HS-27A (cell line): ENCODE measurements around the gene GJB2.

Experiments used
- DNase-seq: peaks from one replicate; pipeline ENCODE4 v3.0.0-alpha.2; 2012; ENCODE audit warnings: low read depth, missing footprints

The GJB2 gene

DNA sequence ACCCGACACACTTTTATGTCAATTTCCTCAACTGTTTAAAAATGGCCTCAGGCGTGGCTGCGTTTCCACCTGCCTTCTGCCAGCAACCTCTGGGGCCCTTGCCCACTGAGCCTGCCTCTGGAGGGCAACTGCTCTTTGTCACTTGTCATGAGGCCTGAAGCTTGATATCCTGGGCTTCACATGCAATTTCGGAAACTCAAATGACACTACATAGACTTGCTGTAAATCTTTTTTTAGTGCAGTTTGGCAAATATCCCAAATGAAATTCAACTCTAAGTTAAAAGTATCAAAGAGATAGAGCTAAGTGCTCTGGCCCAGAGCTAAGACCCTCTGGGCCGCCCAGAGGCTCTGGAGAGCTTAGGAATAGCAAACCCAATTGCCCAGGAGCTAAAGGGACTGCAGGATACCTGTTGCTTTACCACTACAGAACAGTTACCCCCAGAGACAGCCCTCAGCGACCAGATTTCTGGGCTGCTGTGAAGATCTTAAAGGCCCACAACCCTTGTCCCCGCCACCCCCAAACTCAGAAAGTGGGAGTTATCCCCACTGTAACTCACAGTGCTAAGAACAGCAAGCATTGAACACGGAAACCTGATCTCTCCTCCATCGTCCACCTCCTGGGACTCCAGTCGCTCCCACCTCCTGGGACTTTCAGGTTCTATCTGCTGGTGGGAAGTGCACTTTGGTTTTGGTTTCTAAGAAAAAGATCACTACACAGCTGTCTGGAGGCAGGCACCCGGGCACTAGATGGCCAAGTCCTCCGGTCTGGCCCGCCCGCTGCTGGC lies 51.3 kb downstream of the GJB2 start:
- DNase-seq = no peak

DNA sequence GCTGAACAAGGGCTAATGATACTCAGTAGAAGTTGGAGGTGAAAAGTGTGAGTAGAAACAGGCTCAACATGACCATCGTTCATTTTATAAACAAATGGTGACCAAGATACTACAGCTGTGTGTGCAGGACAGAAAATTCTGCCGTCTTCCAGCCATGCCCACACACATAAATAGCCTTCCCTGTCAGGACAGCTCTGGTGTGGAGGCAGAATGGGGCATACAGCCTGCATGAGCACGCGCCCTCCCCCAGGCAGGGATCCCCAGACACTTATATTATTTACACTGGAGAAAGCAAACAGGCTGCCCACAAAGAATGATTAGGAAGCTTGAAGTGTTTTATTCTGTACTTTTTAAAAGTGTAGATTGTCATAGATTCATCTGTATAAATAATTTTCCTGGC lies 52.3 kb downstream of the GJB2 start:
- DNase-seq = no peak

DNA sequence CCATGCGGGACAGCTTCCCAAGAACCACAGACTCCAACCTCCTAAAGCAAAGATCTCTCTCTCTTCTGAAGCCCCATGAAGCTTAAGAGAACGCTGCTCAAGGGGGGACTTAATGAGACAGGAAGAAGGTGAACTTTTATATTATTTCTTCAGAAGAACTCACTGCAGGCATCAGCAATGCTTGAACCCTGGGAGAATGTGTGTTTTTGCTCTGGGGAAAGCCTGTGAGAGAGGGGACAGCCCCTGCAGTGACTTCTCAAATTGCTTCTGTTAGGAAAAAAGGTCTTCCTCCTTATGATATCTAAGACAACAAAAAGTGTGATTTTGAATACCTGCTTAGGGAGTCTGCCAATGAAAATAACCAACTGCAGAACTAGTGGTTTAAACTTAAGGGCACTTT lies 54.9 kb downstream of the GJB2 start:
- DNase-seq = no peak
